B cell (primary cell): Measurements from ENCODE around the gene ZNF213. TPM values are rescaled to one million over a fixed set of nuclear protein-coding genes. Genes with fewer than 3 reads are reported as not detected.
A peak's percentile ranks its signal among the peaks of the same experiment; 100 is the strongest.

ENCODE experiments used
- ATAC-seq: fragments of 200-7000 bp; cut with Tn5 transposase; one replicate; pipeline ENCODE4 v1.10.0; 2021; ENCODE audit warnings: low read depth, mild to moderate bottlenecking, moderate number of reproducible peaks, moderate library complexity
- CTCF ChIA-PET: fragments of 350-600 bp; sonication (Branson Sonifier 250); formaldehyde crosslinking; loops from one replicate; lab custom pipeline; 2021; ENCODE audit warnings: antibody characterized with exemption, inconsistent platforms; lab: Charles Lee
- POLR2A ChIA-PET: fragments of 350-600 bp; sonication (Branson Sonifier 250); formaldehyde crosslinking; loops from one replicate; lab custom pipeline; 2021; ENCODE audit warnings: antibody characterized with exemption; lab: Charles Lee
- DNase-seq: peaks from one replicate; pipeline ENCODE4 v3.0.0; 2013
- H2AFZ ChIP-seq: 2 replicates; pipeline ENCODE4 v1.6.1; 2012; ENCODE audit warnings: mild to moderate bottlenecking, low read depth, low read length; ENCODE audit not compliant: insufficient read depth, poor library complexity, severe bottlenecking
- H3K27ac ChIP-seq, 2 donors: 1 replicate in 1 of 2; 2 replicates in 1 of 2; pipeline ENCODE4 v1.5.1; 2012 to 2013; ENCODE audit warnings: low read length in 2 of 2, mild to moderate bottlenecking in 2 of 2, moderate library complexity in 1 of 2
- H3K27me3 ChIP-seq, 4 experiments: fragments of 200-600 bp in 1 of 4; sonication (generic) in 1 of 4; replicated peaks in 1 of 4; 1 replicate in 2 of 4; 2 replicates in 2 of 4; pipeline versions ENCODE4 v1.6.1 to v1.7.0; 2013 to 2016; ENCODE audit warnings: low read length in 3 of 4, mild to moderate bottlenecking in 2 of 4, mixed read lengths in 1 of 4, moderate library complexity in 1 of 4; ENCODE audit not compliant: insufficient read depth in 4 of 4, control insufficient read depth in 3 of 4; ENCODE audit errors: control extremely low read depth in 1 of 4
- H3K36me3 ChIP-seq, 2 experiments: replicated peaks in 1 of 2; 1 replicate in 1 of 2; 2 replicates in 1 of 2; pipeline versions ENCODE4 v1.6.1 to v1.7.1; 2013; ENCODE audit warnings: low read length in 1 of 2; ENCODE audit not compliant: insufficient read depth in 2 of 2, control insufficient read depth in 1 of 2; ENCODE audit errors: control extremely low read depth in 1 of 2, extremely low read depth in 1 of 2
- H3K4me1 ChIP-seq, 2 donors: fragments of 200-600 bp in 1 of 2; sonication (generic) in 1 of 2; 1 replicate in 1 of 2; 2 replicates in 1 of 2; pipeline versions ENCODE4 v1.5.1 to v1.6.1; 2013 to 2017; ENCODE audit warnings: low read length in 2 of 2; ENCODE audit not compliant: control insufficient read depth in 2 of 2, insufficient read depth in 2 of 2
- H3K4me2 ChIP-seq: replicated peaks from 2 replicates; pipeline ENCODE3; 2012; ENCODE audit warnings: mild to moderate bottlenecking, low read depth, low read length; ENCODE audit not compliant: poor library complexity, severe bottlenecking
- H3K4me3 ChIP-seq, 5 experiments: fragments of 200-600 bp in 1 of 5; sonication (generic) in 1 of 5; 1 replicate in 3 of 5; 2 replicates in 2 of 5; pipeline versions ENCODE4 v1.5.1 to v1.7.0; 2011 to 2016; ENCODE audit warnings: low read length in 4 of 5, mild to moderate bottlenecking in 4 of 5, low read depth in 2 of 5, control low read depth in 1 of 5, moderate library complexity in 1 of 5; ENCODE audit not compliant: insufficient read depth in 1 of 5; ENCODE audit errors: control extremely low read depth in 1 of 5, extremely low read depth in 1 of 5
- H3K79me2 ChIP-seq: fragments of 200-600 bp; sonication (generic); one replicate; pipeline ENCODE4 v1.6.0; 2016; ENCODE audit warnings: low read length; ENCODE audit not compliant: control insufficient read depth, insufficient read depth
- H3K9ac ChIP-seq: fragments of 200-600 bp; sonication (generic); 2 replicates; pipeline ENCODE4 v1.6.1; 2017; ENCODE audit warnings: mild to moderate bottlenecking, low read length, moderate library complexity
- H3K9me3 ChIP-seq, 3 donors: one replicate each; pipeline versions ENCODE4 v1.6.1 to v1.7.1; 2013; ENCODE audit warnings: low read length in 2 of 3; ENCODE audit not compliant: control insufficient read depth in 2 of 3, insufficient read depth in 1 of 3; ENCODE audit errors: control extremely low read depth in 1 of 3
- H4K20me1 ChIP-seq: 2 replicates; pipeline ENCODE4 v1.6.0; 2012; ENCODE audit warnings: mild to moderate bottlenecking, low read length; ENCODE audit not compliant: insufficient read depth, control insufficient read depth, poor library complexity, severe bottlenecking
- H3K27ac Mint-ChIP-seq: one replicate; pipeline ENCODE4 v1.8.0; 2021; ENCODE audit warnings: mixed read lengths
- H3K27me3 Mint-ChIP-seq: one replicate; pipeline ENCODE4 v1.8.0; 2021; ENCODE audit warnings: mixed read lengths
- H3K4me1 Mint-ChIP-seq: one replicate; pipeline ENCODE4 v1.8.0; 2021; ENCODE audit warnings: mixed read lengths
- H3K4me3 Mint-ChIP-seq: one replicate; pipeline ENCODE4 v1.8.0; 2021; ENCODE audit warnings: mixed read lengths
- H3K9me3 Mint-ChIP-seq: one replicate; pipeline ENCODE4 v1.8.0; 2022; ENCODE audit warnings: mixed read lengths; ENCODE audit not compliant: insufficient read depth
- EZH2 ChIP-seq: IDR thresholded peaks from 2 replicates; pipeline ENCODE4 v1.6.1; 2012; ENCODE audit warnings: borderline replicate concordance, low read depth, mild to moderate bottlenecking, moderate library complexity, low read length; ENCODE audit not compliant: insufficient read depth, poor library complexity, severe bottlenecking
- WGBS: methylation state at CpG from one replicate; pipeline ENCODE4 v1.1.5; 2013; ENCODE audit warnings: missing lambda C conversion rate; ENCODE audit not compliant: insufficient coverage; 5-methylcytosine and 5-hydroxymethylcytosine counted together
- intact Hi-C: fragments of 100-400 bp; cut with micrococcal nuclease; formaldehyde crosslinking; loops from one replicate; pipeline ENCODE4 v1.10.0; 2022
- polyA plus RNA-seq: library from polyadenylated mRNA; depleted of rRNA; stranded (reverse); fragments of >200 nt; gene quantifications from 2 replicates; pipeline ENCODE4 v1.2.3, GENCODE V29; 2012
- total RNA-seq, 2 donors: library from RNA; stranded (reverse); fragments of 120-200 nt in 1 of 2; gene quantifications; 1 replicate in 1 of 2; 2 replicates in 1 of 2; pipeline versions ENCODE4 v1.2.3 to v1.2.4, GENCODE V29; 2013 to 2022
- TF ChIP-seq, protein P1 (sequence below): fragments of 200-600 bp; IDR thresholded peaks from one replicate; pipeline ENCODE4 v1.8.0; 2022; ENCODE audit warnings: antibody characterized with exemption, mild to moderate bottlenecking

ZNF213 gene
- total and polyA plus RNA-seq, 2 donors (not counting 1 experiment from before 2014, with no cell fraction given) = 1.4 to 7.2 TPM

DNA sequence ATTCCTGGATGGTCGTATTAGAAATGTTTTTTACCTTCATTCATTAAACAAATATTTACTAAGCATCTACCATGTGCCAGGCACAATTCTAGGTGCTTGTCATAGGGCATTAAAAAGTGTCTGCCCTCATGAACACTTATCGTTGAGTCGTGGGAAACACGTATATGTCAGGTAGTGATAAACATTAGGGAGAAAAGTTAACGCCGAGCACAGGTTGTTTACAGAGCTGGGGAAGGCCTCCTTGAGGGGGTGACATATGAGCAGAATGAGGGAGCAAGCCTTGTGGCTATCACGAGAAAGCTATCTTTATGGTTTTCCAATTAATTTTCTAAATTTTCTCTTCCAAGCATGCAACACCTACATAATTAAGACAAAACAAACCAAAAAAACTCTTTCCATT lies 985 bp upstream of the ZNF213 start:
- DNase-seq = peak; percentile 33
- Histone ChIP-seq H3K9me3 (peaks cover 0 to 4% (median 0%) of the 10 kb centered on the region in 3 donors), H3K4me2 (peak overlapping the region; percentile 86), H2AFZ (peak overlapping the region; percentile 88), H3K79me2 (peaks cover 48% of the 10 kb centered on the region), H3K36me3 (peaks cover 0 to 8% of the 10 kb centered on the region in 2 experiments), H3K27me3 (no peaks in the 10 kb centered on the region), H3K9ac (peak overlapping the region; percentile 87), H3K4me1 (peaks cover 21 to 29% of the 10 kb centered on the region in 2 donors), H4K20me1 (no peaks in the 10 kb centered on the region), H3K4me3 (peak overlapping the region; percentile 70 to 99 (median 78)), H3K27ac (peak overlapping the region; percentile 91 to 93)
- Mint-ChIP-seq H3K4me1 (peaks cover 39% of the 10 kb centered on the region), H3K27me3 (no peaks in the 10 kb centered on the region), H3K27ac (peak overlapping the region; percentile 97), H3K4me3 (peak overlapping the region; percentile 98), H3K9me3 (no peaks in the 10 kb centered on the region)
- intact Hi-C loops = no loop called here
- ChIA-PET POLR2A (interaction anchor here (0.6 to 4.3 kb wide), 6 partner anchors 16 to 267 kb away, joined by 3 to 31 read pairs (median 5); partner anchors contain the start of genes ZNF174 and ZSCAN32), CTCF (interaction anchor here (0.9 to 11.8 kb wide), 9 partner anchors 9 to 103 kb away, joined by 4 to 238 read pairs (median 7); partner anchors contain the start of gene ZSCAN10)
- WGBS = 4% methylated on average over 5 of the region's 7 CpGs
- no peak for ATAC-seq
- TF ChIP-seq, protein P1, sequence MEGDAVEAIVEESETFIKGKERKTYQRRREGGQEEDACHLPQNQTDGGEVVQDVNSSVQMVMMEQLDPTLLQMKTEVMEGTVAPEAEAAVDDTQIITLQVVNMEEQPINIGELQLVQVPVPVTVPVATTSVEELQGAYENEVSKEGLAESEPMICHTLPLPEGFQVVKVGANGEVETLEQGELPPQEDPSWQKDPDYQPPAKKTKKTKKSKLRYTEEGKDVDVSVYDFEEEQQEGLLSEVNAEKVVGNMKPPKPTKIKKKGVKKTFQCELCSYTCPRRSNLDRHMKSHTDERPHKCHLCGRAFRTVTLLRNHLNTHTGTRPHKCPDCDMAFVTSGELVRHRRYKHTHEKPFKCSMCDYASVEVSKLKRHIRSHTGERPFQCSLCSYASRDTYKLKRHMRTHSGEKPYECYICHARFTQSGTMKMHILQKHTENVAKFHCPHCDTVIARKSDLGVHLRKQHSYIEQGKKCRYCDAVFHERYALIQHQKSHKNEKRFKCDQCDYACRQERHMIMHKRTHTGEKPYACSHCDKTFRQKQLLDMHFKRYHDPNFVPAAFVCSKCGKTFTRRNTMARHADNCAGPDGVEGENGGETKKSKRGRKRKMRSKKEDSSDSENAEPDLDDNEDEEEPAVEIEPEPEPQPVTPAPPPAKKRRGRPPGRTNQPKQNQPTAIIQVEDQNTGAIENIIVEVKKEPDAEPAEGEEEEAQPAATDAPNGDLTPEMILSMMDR = no peak
- no peak for TF ChIP-seq EZH2

DNA sequence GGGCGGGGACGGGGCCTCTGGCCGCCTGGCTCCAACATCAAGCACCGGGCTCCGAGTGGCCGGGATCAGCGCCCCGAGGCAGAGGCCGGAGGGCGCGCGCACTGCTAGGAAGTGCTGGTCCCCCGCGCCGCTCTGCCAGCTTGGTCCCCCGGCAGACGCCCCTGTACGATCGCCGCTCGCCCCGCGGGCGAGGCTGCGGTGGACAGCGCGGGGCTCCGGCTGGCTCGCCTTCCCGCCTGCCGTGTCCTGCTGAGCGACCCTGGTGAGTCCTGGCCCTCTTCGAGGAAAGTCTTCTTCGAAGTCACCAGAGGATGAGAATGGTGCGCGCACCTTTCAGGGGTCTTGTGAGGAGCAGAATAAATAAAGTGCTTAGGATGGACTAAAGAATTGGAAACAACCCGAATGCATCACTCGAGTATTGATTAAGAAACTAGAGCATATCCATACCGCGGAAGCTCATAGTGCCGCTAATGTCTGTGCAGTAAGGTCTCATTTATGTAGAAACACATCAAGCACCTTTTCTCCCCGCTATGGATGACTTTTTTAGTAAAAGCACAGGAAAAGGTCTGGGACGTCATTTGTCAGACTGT lies 392 bp downstream of the ZNF213 start:
- CTCF ChIA-PET = interaction anchor here (0.8 to 11.8 kb wide), 12 partner anchors 9 to 131 kb away, joined by 3 to 238 read pairs (median 6); partner anchors contain the start of gene ZSCAN10
- peak overlapping the region; percentile 18 to 75 for H3K27ac ChIP-seq
- no peak for DNase-seq

More for the DNA sequence above, 392 bp downstream of the ZNF213 start:
- Histone ChIP-seq H3K4me3 (peak overlapping the region; percentile 70 to 99 (median 86)), H3K79me2 (peaks cover 42% of the 10 kb centered on the region), H3K27me3 (no peaks in the 10 kb centered on the region), H2AFZ (peak overlapping the region; percentile 88), H3K4me1 (peaks cover 13 to 18% of the 10 kb centered on the region in 2 donors), H3K4me2 (peak overlapping the region; percentile 89), H4K20me1 (no peaks in the 10 kb centered on the region), H3K9me3 (peaks cover 0 to 4% (median 0%) of the 10 kb centered on the region in 3 donors), H3K9ac (peak overlapping the region; percentile 92), H3K36me3 (peaks cover 0 to 11% of the 10 kb centered on the region in 2 experiments)
- peak overlapping the region; percentile 89 for H3K27ac Mint-ChIP-seq
- H3K9me3 Mint-ChIP-seq = no peaks in the 10 kb centered on the region
- POLR2A ChIA-PET = interaction anchor here (0.6 to 4.3 kb wide), 14 partner anchors 11 to 1294 kb away, joined by 3 to 31 read pairs (median 4); partner anchors contain the start of genes ZNF174 and ZSCAN32
- WGBS = under 1% methylated on average over 37 of the region's 43 CpGs
- H3K4me1 Mint-ChIP-seq = peaks cover 28% of the 10 kb centered on the region
- no peaks in the 10 kb centered on the region for H3K27me3 Mint-ChIP-seq
- no peak for ATAC-seq
- TF ChIP-seq EZH2 = no peak
- TF ChIP-seq, protein P1 = no peak
- intact Hi-C loops = loop anchor here (1.0 kb wide), 2 partner anchors 11 to 15 kb away; no protein-coding TSS in a partner anchor
- peak overlapping the region; percentile 98 for H3K4me3 Mint-ChIP-seq
